Measurements from ENCODE around the gene CLIC5.

The CLIC5 gene

DNA sequence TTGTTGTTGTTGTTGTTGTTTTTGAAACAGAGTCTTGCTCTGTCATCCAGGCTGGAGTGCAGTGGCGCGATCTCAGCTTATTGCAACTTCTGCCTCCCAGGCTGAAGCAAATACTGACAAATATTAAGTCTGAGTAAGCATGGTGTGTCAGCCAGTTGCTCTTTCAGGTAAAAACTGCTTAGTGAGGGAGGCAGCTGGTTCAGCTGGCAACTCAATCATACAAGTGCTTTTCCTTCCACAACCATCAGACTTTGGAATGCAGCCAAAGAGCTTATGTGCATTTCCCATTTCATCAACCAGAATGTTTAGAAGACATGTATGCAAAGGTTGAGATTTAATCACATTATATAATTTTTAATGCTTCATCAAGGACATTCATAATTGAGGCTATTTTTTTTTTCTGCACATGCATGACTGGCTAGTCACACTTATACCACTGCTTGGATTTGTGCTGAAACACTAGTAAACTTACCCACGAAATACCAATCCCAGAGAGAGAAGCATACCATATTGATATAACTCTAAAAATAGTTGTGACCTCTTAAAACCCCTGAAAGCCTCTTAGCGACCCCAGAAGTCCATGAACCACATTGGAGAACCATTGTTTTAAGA lies 56.0 kb downstream of the CLIC5 start:
- H3K4me1 Mint-ChIP-seq = peaks cover 5% of the 10 kb centered on the region
- no peak for DNase-seq
- no peak overlapping the region for H3K27ac Mint-ChIP-seq
- no peak for TF ChIP-seq CTCF (IDR thresholded peaks at IDR 0.05)
- H3K36me3 Mint-ChIP-seq (ENCODE audit: low read depth) = no peaks in the 10 kb centered on the region
- no peak overlapping the region for H3K4me3 Mint-ChIP-seq
- peaks cover 5% of the 10 kb centered on the region for H3K27me3 Mint-ChIP-seq (ENCODE audit: low read depth, poor library complexity)
- H3K9me3 Mint-ChIP-seq = no peaks in the 10 kb centered on the region

DNA sequence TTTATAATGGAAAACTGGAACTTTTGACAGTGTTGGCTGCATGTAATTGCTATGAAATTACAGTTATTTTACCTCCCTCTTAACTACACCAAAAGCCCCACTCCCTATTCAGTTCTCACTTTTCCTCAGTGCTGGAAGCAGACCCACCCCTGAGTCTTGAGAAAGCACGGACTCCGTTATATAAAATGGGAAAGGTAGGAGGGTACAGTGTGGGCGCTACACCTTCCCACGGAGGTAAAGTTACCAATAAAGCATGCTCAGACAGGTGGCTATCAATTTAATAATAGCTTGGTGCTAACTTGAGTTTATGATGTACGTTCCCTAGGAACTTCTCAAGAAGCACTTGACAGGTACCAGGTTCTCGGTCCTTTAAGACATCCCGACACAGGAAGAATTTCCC lies 59.0 kb downstream of the CLIC5 start:
- peaks cover 7% of the 10 kb centered on the region for H3K4me1 Mint-ChIP-seq
- no peak for TF ChIP-seq CTCF (IDR thresholded peaks at IDR 0.05)
- no peak overlapping the region for H3K4me3 Mint-ChIP-seq
- H3K27ac Mint-ChIP-seq = no peak overlapping the region
- H3K9me3 Mint-ChIP-seq = no peaks in the 10 kb centered on the region
- H3K36me3 Mint-ChIP-seq (ENCODE audit: low read depth) = no peaks in the 10 kb centered on the region
- no peak for DNase-seq
- H3K27me3 Mint-ChIP-seq (ENCODE audit: low read depth, poor library complexity) = peaks cover 5% of the 10 kb centered on the region

DNA sequence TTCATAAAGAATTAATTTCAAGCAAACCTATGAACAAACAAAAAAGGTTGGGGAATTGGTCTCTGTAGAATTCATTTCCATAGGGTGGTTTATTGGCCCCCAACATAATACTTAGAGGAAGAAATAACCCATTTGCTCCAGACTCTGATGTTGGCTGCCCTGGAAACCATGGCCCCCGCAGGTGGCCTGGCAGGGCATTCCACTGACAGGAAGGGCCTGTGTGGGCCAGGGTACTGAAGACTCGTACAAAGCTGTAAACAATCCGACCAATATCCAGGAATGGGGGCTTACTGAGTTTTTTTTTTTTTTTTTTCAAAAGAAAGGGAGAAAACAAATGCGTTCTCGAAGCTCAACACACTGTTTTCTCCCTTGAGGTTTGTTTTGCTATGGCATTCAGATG lies 59.5 kb downstream of the CLIC5 start:
- peaks cover 5% of the 10 kb centered on the region for H3K27me3 Mint-ChIP-seq (ENCODE audit: low read depth, poor library complexity)
- no peak for DNase-seq
- no peaks in the 10 kb centered on the region for H3K9me3 Mint-ChIP-seq
- TF ChIP-seq CTCF (IDR thresholded peaks at IDR 0.05) = no peak
- H3K36me3 Mint-ChIP-seq (ENCODE audit: low read depth) = no peaks in the 10 kb centered on the region
- H3K4me1 Mint-ChIP-seq = peaks cover 11% of the 10 kb centered on the region
- H3K4me3 Mint-ChIP-seq = no peak overlapping the region
- H3K27ac Mint-ChIP-seq = no peak overlapping the region

GRCh38 chr6:45955597-45955996 lies 60.1 kb downstream of the CLIC5 start:
- Mint-ChIP-seq H3K36me3 (ENCODE audit: low read depth) (no peaks in the 10 kb centered on the region), H3K4me1 (peaks cover 15% of the 10 kb centered on the region), H3K4me3 (no peak overlapping the region), H3K9me3 (no peaks in the 10 kb centered on the region), H3K27ac (no peak overlapping the region), H3K27me3 (ENCODE audit: low read depth, poor library complexity) (peaks cover 5% of the 10 kb centered on the region)
- DNase-seq = no peak
- no peak for TF ChIP-seq CTCF (IDR thresholded peaks at IDR 0.05)

DNA sequence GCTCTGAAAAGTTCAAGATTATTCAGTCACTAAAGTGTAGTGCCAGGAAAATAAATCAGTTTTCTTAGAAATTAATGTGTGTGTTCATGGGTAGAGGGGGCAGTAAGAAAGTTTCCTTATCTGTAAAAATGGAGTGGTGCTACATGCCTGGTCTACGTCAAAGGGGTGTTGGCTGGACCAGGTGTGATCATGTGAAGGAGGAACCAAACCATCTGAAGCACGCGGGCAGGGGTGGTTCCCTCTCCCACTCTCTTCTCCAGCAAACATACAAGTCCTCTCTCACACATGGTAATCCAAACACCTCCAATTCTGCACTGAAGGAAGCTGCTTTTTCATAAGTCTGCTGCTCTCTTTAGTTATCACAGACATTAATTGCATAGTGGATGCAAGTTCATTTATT lies 63.1 kb downstream of the CLIC5 start:
- no peak for TF ChIP-seq CTCF (IDR thresholded peaks at IDR 0.05)
- Mint-ChIP-seq H3K4me3 (no peak overlapping the region), H3K27ac (no peak overlapping the region)

DNA sequence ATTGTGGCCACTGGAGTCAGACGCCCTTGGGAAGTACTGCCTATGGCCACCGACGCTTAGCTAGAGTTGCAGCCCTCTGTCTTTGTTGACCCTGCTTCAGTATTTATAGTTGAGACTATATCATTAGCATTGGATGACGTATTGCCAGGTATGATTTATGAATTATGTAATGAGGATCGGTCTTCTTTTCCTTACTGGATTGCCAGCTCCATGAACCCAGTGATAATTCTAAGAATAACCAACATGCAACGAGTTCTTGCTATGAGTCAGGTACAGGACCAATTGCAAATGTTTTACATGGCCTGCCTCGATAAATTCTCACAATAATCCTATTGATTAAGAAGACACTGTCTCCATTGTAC lies 63.5 kb downstream of the CLIC5 start:
- Mint-ChIP-seq H3K27ac (peak overlapping the region; percentile 52), H3K4me1 (peaks cover 40% of the 10 kb centered on the region), H3K27me3 (ENCODE audit: low read depth, poor library complexity) (peaks cover 9% of the 10 kb centered on the region), H3K36me3 (ENCODE audit: low read depth) (no peaks in the 10 kb centered on the region), H3K9me3 (no peaks in the 10 kb centered on the region), H3K4me3 (no peak overlapping the region)
- DNase-seq = no peak
- TF ChIP-seq CTCF (IDR thresholded peaks at IDR 0.05) = no peak

More for the DNA sequence above, 63.1 kb downstream of the CLIC5 start:
- H3K27me3 Mint-ChIP-seq (ENCODE audit: low read depth, poor library complexity) = peaks cover 9% of the 10 kb centered on the region
- H3K36me3 Mint-ChIP-seq (ENCODE audit: low read depth) = no peaks in the 10 kb centered on the region
- DNase-seq = no peak
- H3K4me1 Mint-ChIP-seq = peaks cover 36% of the 10 kb centered on the region
- no peaks in the 10 kb centered on the region for H3K9me3 Mint-ChIP-seq
